Endothelial cell of umbilical vein (primary cell): Measurements from ENCODE around the gene SERPINA7.

Source experiments
- CTCF ChIP-seq, 2 donors: IDR thresholded peaks; 1 replicate in 1 of 2; 2 replicates in 1 of 2; pipeline ENCODE4 v1.5.1; 2011; ENCODE audit warnings: low read length in 2 of 2, mild to moderate bottlenecking in 2 of 2, moderate library complexity in 2 of 2, control low read depth in 1 of 2, inconsistent platforms in 1 of 2, low read depth in 1 of 2; ENCODE audit not compliant: insufficient read depth in 1 of 2; ENCODE audit errors: extremely low read depth in 1 of 2
- EZH2 ChIP-seq: IDR thresholded peaks from 2 replicates; pipeline ENCODE4 v1.6.1; 2012; ENCODE audit warnings: borderline replicate concordance, low read depth, mild to moderate bottlenecking, moderate library complexity, low read length, inconsistent platforms; ENCODE audit not compliant: severe bottlenecking
- MAX ChIP-seq: IDR thresholded peaks from 2 replicates; pipeline ENCODE4 v1.6.1; 2011; ENCODE audit not compliant: insufficient read depth, insufficient read length
- POLR2A ChIP-seq: IDR thresholded peaks from 2 replicates; pipeline ENCODE4 v1.6.1; 2012; ENCODE audit warnings: low read depth, mild to moderate bottlenecking, control low read depth, low read length
- POLR2AphosphoS5 ChIP-seq: IDR thresholded peaks from 2 replicates; pipeline ENCODE4 v1.6.1; 2012; ENCODE audit warnings: low read depth, mild to moderate bottlenecking, control low read depth, low read length, moderate library complexity; ENCODE audit not compliant: insufficient read depth

- TF ChIP-seq POLR2A (no peak), CTCF (IDR thresholded peaks at IDR 0.05; ENCODE audit: extremely low read depth in 1 of 2, insufficient read depth in 1 of 2, low read depth in 1 of 2, low read length in 2 of 2) (no peak), MAX (no peak), POLR2AphosphoS5 (no peak), EZH2 (no peak)
Observed at GRCh38 chrX:105999294-105999693, 39.2 kb downstream of the SERPINA7 start.
